Loucy (cell line): Measurements from ENCODE around the gene PTPRQ.

ENCODE experiments used
- H2AFZ ChIP-seq: fragments of 200-600 bp; sonication (generic); 2 replicates; pipeline ENCODE4 v1.6.0; 2016; ENCODE audit warnings: antibody characterized with exemption, mild to moderate bottlenecking, low read length, moderate library complexity
- H3F3A ChIP-seq: fragments of 200-600 bp; 2 replicates; pipeline ENCODE4 v1.6.0; 2016; ENCODE audit warnings: antibody characterized with exemption, low read depth, mild to moderate bottlenecking
- H3K27me3 ChIP-seq: fragments of 200-600 bp; sonication (generic); 2 replicates; pipeline ENCODE4 v1.6.1; 2014; ENCODE audit warnings: low read length, mild to moderate bottlenecking; ENCODE audit not compliant: insufficient read depth, poor library complexity, severe bottlenecking
- H3K36me3 ChIP-seq: fragments of 200-600 bp; sonication (generic); 2 replicates; pipeline ENCODE4 v1.6.1; 2016; ENCODE audit warnings: low read length; ENCODE audit not compliant: insufficient read depth
- H3K4me1 ChIP-seq: fragments of 200-600 bp; sonication (generic); 2 replicates; pipeline ENCODE4 v1.5.1; 2014; ENCODE audit warnings: low read length, mild to moderate bottlenecking; ENCODE audit not compliant: insufficient read depth, poor library complexity, severe bottlenecking
- H3K4me2 ChIP-seq: fragments of 200-600 bp; sonication (generic); 2 replicates; pipeline ENCODE4 v1.6.0; 2014; ENCODE audit warnings: antibody characterized with exemption, low read length, low read depth, mild to moderate bottlenecking; ENCODE audit not compliant: poor library complexity, severe bottlenecking
- H3K4me3 ChIP-seq: fragments of 200-600 bp; sonication (generic); 2 replicates; pipeline ENCODE4 v1.5.1; 2014; ENCODE audit warnings: low read length, mild to moderate bottlenecking, mixed read lengths; ENCODE audit not compliant: poor library complexity, severe bottlenecking
- H3K79me2 ChIP-seq: fragments of 200-600 bp; sonication (generic); 2 replicates; pipeline ENCODE4 v1.6.1; 2014; ENCODE audit warnings: low read length; ENCODE audit not compliant: insufficient read depth
- H3K9ac ChIP-seq: fragments of 200-600 bp; sonication (generic); 2 replicates; pipeline ENCODE4 v1.6.0; 2014; ENCODE audit warnings: mild to moderate bottlenecking, low read depth, low read length, moderate library complexity; ENCODE audit not compliant: poor library complexity, severe bottlenecking
- H3K9me2 ChIP-seq: fragments of 200-600 bp; sonication (generic); replicated peaks from 2 replicates; pipeline ENCODE4 v1.6.1; 2016; ENCODE audit warnings: low read depth, low read length, mixed read lengths
- H3K9me3 ChIP-seq: fragments of 200-600 bp; sonication (generic); 2 replicates; pipeline ENCODE4 v1.6.1; 2014; ENCODE audit warnings: mild to moderate bottlenecking, antibody characterized with exemption, low read length, low read depth; ENCODE audit not compliant: insufficient read depth
- H4K20me1 ChIP-seq: fragments of 200-600 bp; sonication (generic); 2 replicates; pipeline ENCODE4 v1.6.0; 2014; ENCODE audit warnings: antibody characterized with exemption, low read length, mild to moderate bottlenecking; ENCODE audit not compliant: insufficient read depth, poor library complexity, severe bottlenecking
- EZH2phosphoT487 ChIP-seq: fragments of 200-600 bp; IDR thresholded peaks from 2 replicates; pipeline ENCODE4 v1.6.1; 2018; ENCODE audit warnings: antibody characterized with exemption, mild to moderate bottlenecking, moderate library complexity, borderline replicate concordance
- TF ChIP-seq, protein P1 (sequence below): fragments of 200-600 bp; sonication (generic); conservative IDR thresholded peaks from 2 replicates; pipeline ENCODE4 v1.5.1; 2014; ENCODE audit warnings: mild to moderate bottlenecking, antibody characterized with exemption, low read length

The PTPRQ gene

DNA sequence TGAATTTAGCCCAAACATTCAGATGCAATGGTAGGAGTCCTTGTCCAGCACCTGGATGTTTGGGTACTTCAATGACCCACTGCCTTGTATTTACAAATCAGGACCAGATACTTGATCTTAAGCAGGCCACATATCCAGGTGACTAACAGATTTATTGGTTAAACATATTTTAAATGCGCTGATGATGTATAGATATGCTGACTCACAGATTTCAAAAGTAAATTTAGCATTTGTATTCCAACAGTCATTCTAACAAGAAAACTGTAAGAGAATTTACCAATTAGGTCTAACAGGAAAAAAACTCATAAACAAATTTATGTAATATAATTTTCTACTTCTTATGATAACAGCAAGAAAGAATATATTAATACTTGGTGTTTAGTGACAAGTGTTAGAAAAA, 234.0 kb downstream of the PTPRQ start:
- Histone ChIP-seq H3K9ac (no peak overlapping the region), H3K27me3 (no peaks in the 10 kb centered on the region), H3K36me3 (no peaks in the 10 kb centered on the region), H3K4me3 (no peak overlapping the region), H3K4me1 (no peaks in the 10 kb centered on the region), H2AFZ (no peak overlapping the region), H3K4me2 (no peak overlapping the region), H3K9me3 (no peaks in the 10 kb centered on the region), H3F3A (no peaks in the 10 kb centered on the region), H4K20me1 (no peaks in the 10 kb centered on the region), H3K79me2 (no peaks in the 10 kb centered on the region), H3K9me2 (no peaks in the 10 kb centered on the region)
- TF ChIP-seq, protein P1, sequence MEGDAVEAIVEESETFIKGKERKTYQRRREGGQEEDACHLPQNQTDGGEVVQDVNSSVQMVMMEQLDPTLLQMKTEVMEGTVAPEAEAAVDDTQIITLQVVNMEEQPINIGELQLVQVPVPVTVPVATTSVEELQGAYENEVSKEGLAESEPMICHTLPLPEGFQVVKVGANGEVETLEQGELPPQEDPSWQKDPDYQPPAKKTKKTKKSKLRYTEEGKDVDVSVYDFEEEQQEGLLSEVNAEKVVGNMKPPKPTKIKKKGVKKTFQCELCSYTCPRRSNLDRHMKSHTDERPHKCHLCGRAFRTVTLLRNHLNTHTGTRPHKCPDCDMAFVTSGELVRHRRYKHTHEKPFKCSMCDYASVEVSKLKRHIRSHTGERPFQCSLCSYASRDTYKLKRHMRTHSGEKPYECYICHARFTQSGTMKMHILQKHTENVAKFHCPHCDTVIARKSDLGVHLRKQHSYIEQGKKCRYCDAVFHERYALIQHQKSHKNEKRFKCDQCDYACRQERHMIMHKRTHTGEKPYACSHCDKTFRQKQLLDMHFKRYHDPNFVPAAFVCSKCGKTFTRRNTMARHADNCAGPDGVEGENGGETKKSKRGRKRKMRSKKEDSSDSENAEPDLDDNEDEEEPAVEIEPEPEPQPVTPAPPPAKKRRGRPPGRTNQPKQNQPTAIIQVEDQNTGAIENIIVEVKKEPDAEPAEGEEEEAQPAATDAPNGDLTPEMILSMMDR: no peak
- TF ChIP-seq EZH2phosphoT487: no peak

DNA sequence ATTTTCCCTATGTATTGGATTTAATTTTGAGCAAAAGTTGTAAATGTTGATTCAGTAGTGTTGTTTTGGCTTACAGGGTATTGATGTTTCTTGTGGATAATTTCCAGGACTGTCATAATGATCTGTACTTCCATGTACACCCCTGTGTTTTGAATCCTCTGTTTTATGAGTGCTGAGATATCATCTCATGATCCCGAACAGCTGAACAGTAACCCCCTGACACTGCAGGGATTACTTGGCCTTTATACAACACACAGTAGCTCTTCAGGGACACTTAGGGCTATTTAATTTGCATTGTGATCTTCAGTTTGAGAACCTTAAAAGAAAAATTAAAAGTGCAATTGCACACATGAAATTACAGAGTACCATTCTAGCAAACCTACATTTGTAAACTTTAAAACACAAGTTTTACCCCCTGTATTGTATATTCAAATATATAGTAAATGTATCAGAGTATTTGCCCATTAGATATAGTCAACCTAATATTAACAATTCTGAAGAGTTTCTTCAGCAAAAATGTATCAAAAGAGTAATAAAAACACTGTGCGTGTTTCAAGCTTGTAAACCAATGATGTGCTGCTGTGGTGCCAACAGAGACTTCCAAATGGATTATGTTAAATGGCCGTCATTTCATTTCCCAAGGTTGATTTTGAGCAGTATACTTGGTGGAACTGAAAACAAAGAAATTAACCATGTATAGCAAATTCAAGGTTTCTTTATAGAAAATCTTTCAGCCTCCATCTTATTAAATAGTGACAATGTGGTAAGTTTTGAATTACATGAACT, 235.5 kb downstream of the PTPRQ start:
- Histone ChIP-seq H3K4me3 (no peak overlapping the region), H3K4me2 (no peak overlapping the region), H3K9ac (no peak overlapping the region), H3K36me3 (no peaks in the 10 kb centered on the region), H4K20me1 (no peaks in the 10 kb centered on the region), H3K9me2 (no peaks in the 10 kb centered on the region), H3F3A (no peaks in the 10 kb centered on the region), H3K4me1 (no peaks in the 10 kb centered on the region), H3K27me3 (no peaks in the 10 kb centered on the region), H3K9me3 (no peaks in the 10 kb centered on the region), H2AFZ (no peak overlapping the region), H3K79me2 (no peaks in the 10 kb centered on the region)
- no peak for TF ChIP-seq EZH2phosphoT487
- TF ChIP-seq, protein P1: no peak

DNA sequence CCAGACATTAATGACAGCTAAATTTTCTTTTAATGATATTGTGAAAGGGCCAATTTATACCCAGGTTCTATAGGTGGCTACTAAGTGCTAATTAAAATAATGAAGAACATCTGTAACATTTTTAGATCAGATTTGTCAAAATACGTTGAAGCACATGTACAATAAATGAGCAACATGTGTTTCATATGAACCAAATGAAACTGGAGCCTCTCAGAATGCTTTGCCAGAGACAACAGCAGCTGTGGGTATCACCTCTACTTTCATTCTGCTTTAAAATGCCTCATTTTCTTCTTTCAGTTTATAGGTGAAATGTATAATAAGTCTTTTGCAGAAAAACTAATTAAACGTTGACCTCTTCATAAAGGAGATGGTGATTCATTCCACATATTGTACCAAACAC, 237.3 kb downstream of the PTPRQ start:
- H3K9me2 ChIP-seq: no peaks in the 10 kb centered on the region
- no peaks in the 10 kb centered on the region for H3F3A ChIP-seq
- no peaks in the 10 kb centered on the region for H4K20me1 ChIP-seq
- no peak overlapping the region for H3K9ac ChIP-seq
- no peaks in the 10 kb centered on the region for H3K4me1 ChIP-seq
- no peak overlapping the region for H3K4me2 ChIP-seq
- no peaks in the 10 kb centered on the region for H3K79me2 ChIP-seq
- H3K9me3 ChIP-seq: no peaks in the 10 kb centered on the region
- TF ChIP-seq, protein P1: no peak
- no peak for TF ChIP-seq EZH2phosphoT487
- no peaks in the 10 kb centered on the region for H3K36me3 ChIP-seq
- no peaks in the 10 kb centered on the region for H3K27me3 ChIP-seq
- no peak overlapping the region for H3K4me3 ChIP-seq
- no peak overlapping the region for H2AFZ ChIP-seq
